ENCODE measurements around the gene IDH1.
A peak's percentile ranks its signal among the peaks of the same experiment; 100 is the strongest.
"Not testable (repeated sequence)": the region's sequence is repeated elsewhere in the genome, so short reads cannot be mapped to it uniquely, and the experiment has no call there.

The IDH1 gene

DNA sequence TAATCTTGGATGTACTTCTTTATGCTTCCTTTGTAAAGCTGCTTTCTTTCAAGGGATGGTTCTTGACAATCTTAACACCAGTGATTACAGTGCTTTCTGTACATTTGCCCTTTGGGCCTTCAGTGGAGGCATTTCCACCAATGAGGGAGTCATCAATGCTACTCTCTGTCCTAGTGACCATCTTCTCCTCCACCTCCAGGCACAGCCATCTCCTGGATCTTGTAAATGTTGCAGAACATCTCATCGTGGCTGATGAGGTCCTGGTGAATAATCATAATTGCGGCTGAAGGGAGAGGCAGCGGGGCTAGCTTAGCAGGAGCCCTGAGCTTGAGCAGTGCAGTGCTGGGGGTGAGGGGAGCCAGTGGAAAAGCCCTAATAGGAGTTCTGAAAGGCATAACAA lies 32.5 kb downstream of the IDH1 start:
- DNase-seq = no peak

DNA sequence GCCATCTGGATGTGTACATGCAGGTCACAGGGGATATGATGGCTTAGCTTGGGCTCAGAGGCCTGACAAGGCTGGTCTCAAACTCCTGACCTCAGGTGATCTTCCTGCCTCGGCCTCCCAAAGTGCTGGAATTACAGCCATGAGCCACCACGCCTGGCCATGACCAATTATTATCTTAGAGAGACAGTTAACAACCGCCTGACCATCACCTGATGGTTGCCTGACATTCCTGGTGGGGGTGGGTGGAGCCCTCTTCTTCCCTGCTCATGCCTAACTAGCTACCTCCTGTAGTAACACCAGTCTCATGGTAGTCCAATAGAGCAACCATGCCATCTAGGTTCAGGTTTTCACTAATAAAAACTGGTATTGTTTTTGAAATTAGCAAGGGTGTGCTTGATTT lies 33.0 kb downstream of the IDH1 start:
- DNase-seq = not testable (repeated sequence)

DNA sequence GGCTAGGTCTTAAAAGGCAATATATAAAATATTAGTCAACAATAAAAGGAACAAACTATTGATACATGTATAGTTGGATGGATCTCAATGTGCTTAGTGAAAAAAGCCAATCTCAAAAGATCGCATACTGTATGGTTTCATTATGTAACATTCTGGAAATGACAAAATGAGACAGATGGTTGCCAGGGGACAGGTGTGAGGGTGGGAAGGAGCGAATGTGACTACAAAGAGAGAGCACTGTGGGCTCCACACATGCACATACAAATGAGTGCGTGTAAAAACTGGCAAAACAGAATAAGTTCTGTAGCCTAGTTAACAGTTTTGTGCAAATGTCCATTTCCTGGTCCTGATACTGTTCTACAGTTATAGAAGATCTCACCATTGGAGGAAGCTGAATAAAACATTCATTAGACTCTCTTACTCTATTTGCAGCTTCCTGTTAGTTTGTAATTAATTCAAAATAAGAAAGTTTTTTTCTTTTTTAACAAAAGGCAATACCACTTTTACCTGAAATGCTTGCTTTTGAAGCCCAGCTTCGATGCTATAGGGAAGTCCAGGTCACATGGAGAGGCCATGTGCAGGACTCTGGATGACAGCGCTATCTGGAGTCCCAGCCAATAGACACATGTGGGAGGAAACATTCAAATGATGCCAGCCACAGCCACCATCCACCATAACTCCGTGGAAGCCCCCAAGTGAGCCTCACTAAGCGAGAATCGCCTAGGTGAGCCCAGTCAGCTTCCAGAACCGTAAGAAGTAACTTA lies 44.0 kb downstream of the IDH1 start:
- DNase-seq = peak in 8 of 56 donors; percentile 3 to 28 (median 11)

DNA sequence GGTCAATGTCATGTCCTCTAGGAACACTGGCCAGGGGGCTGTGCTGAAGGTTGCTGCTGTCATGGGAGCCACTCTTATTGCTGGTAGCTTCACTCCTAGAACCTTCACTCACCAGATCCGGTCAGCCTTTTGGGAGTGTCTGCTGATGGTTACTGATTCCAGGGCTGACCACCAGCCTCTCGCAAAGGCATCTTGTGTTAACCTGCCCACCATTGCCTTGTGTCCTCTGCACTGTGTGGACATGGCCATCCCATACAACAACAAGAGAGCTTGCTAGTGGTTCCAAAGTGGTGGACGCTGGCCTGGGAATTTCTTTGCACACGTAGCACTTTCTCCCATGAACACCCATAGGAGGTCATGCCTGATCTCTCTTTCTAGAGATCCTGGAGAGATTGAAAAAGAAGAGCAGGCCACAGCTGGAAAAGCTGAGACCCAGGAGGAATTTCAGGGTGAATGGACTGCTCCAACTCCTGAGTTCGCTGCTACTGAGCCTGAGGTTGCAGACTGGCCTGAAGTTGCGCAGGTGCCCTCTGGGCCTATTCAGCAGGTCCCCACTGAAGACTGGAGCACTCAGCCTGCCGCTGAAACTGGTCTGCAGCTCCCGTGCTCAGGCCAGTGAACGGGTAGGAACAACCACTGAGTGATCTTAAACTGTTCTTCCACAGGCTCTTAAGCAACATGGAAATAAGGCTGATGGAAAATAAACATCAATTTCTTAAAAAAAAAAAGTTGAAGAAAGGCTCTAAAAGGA lies 46.4 kb downstream of the IDH1 start:
- no peak for DNase-seq

DNA sequence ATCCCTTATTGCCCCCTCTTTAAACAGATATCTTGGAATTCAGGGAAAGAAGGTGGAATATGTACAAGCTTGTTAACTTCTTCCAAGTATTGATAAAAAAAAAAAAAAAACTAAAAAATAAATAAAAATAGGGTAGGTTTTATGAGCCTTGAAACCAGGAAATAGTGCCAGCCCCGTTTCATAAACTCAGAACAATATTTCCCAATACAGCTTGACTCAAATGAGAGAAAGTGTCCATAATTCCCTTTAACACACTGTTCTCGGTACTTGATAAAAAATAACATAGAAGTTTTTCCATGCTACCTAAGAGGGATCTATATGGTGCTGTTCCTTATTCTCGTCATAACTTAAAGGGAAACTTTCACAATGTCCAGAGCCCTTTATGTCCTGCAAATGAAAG lies 47.1 kb downstream of the IDH1 start:
- no peak for DNase-seq

DNA sequence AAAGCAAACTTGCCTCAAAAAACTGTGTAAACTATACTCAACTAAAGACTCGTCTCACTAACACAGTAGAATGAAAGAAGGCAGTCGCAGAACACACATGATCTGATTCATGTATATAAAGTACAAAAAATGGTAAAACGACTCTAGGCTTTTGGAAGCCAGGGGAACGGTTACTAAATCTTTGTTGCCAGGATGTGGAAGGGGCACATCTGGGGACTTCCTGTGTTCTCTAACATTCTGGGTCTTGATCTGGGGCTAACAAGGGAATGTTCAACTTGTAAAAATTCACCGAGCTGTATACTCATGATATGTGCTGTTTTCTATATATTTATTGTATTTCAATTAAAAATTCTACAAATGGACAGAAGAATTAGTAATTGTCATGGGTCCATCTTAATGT lies 50.7 kb downstream of the IDH1 start:
- no peak for DNase-seq

DNA sequence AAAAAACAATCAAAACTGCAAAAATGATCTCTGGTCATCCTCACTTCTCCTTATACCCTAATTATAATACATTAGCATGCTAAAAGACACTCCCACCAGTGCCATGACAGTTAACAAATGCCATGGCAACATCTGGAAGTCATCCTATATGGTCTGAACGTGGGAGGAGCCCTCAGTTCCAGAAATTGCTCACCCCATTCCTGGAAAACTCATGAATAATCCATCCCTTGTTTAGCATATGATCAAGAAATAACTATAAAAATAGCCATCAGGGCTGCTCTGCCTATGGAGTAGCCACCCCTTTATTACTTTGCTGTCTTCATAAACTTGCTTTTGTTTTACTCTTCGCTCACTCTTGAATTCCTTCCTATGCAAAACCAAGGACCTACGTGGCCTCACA lies 59.3 kb downstream of the IDH1 start:
- DNase-seq = no peak

DNA sequence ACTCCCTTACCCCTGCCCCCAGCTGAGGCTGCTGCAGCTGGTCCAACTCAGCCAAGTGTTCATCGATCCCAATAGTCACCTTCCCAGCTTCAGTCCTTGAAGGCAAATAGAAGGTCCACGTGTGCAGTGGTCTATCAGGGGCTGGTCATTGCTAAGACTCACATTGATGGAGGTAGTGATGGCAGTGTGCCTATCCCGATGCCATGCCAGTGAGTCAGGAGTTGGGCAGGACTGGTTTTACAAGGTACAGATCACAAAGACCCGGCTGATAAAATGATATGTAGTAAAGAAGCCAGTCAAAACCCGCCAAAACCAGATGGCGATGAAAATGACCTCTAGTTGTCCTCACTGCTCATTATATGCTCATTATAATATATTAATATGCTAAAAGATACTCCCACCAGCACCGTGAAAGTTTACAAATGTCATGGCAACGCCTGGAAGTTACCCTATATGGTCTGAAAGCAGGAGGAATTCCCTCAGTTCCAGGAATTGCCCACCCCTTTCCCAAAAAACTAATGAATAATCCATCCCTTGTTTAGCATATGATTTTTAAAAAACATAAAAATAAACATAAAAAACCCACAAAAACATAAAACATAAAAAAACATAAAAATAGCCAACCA lies 62.1 kb downstream of the IDH1 start:
- DNase-seq = no peak

DNA sequence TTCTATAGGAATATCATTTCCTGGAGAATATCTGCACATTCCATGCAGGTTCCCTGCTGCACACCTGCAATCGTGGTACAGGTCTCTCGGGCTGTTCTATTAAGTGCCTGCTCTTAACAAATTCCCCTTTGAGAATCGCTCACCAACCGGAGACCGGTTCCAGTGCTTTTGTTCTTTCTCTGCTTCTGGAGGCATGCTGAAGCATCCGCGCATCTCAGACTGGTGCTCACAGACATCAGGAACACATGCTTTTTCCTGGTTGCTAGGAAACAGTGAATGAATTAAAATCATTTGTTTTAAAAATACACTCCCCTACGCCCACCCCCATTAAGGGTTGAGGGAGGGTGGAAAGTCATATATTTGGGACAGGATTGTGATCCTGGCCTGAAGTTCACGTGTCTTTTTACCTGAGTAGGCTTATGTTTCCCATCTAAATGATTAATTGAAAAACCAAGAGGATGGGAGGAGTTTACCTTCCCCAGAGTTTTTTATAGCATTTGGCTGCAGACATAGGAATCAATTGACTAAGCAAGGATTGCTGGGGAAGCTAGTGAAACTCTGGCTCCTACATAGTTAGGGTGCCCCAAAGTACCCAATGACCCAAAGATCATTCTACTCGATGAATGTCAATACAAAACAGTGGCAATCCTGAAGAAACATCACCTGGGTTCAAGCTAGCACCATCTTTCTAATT lies 64.9 kb downstream of the IDH1 start, which contains the start of gene C2orf80:
Gene C2orf80 (minus strand): TSS at position 221 of the 694 bp plus-strand sequence. CDS start 3,044 bp downstream, outside the sequence.
- DNase-seq = peak in 32 of 56 donors; percentile 3 to 74 (median 38)

DNA sequence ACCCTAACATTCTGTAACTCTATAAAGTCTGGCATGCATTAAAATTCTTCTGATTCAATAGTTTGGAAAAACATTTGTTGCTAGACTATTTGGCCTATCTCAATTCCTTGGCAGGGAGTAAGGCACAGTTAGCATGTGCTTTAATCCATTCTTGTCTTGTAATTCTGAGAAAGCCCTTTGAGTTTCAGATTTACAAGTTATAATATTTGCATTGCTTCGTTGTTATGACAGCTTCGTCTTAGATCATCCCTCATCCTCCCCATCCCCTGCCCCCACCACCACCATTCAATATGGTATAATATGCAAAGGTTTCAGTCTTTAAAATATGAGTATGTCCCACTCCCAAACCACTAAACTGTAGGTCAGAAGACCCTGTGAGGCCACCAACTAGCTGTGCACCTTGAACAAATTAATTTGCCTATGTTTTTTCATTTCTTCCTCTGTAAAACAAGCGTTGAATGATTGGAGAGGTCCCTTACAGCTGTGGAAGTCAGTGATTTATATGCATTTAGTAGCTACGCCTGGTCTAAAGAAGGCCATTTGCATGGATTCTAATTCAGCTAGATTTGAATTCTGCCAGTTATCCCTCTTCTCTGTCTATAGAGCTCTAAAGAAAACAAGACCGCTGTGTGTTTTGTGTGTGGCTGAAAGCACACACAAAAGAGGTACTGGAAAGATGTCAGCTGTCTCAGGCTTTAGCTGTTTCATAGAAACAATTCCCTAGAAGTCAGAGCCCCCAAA lies 65.6 kb downstream of the IDH1 start:
- DNase-seq = no peak

DNA sequence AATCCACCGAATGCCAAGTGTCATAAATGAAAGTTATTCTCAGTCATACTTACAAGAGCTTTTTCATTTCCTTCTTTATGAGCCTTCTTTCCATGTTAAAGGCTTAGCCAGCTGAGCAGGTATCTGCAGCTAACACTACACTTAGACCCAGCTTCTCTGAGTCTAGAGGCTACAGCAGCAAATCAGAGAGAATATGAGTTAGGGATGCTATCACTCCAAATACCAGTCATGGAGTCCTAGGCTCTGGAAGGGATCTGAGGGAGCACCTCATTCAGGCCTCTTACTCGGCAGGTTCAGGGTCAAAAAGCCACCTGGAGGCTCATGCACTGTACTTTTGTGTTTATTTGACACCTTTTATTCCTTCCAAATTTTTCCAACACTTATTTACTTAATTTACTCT lies 68.0 kb downstream of the IDH1 start:
- DNase-seq = peak in 1 of 56 donors; percentile 17

DNA sequence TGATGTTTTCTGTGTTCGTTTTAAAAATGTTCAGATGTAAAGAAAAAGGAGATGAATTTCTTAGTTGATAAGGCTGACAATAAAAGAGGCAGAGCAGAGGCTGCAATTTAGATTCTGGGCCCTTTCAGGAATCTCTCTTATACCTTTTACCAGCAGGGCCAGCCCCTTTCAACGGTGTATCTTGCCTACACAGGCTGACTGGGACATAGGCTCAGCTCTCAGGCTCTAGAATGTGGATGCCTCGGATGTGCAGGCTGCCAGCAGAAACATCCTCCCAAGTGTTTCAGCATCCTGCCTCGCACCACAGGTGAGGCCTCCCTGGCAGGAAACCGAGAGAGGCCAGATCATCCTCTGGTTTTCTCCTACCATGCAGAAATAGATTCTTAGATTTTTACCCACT lies 68.4 kb downstream of the IDH1 start:
- DNase-seq = peak in 4 of 56 donors; percentile 4 to 24 (median 10)
